Kidney (tissue), 14 donors: ENCODE data around the gene ANP32A. TPM values are rescaled to one million over a fixed set of nuclear protein-coding genes. Genes with fewer than 3 reads are reported as not detected.

Experiments used
- DNase-seq, 5 donors: peaks; one replicate each; pipeline ENCODE4 v3.0.0-alpha.2; 2013 to 2020
- FAIRE-seq: peaks from 2 replicates; lab custom pipeline; 2012; peaks lifted over from hg19 to GRCh38; lab: Jason Lieb, UNC
- H3K27ac ChIP-seq, 2 donors: one replicate each; pipeline ENCODE4 v1.7.0; 2013; ENCODE audit warnings: low read depth in 2 of 2, low read length in 2 of 2, inconsistent platforms in 1 of 2
- H3K27me3 ChIP-seq: one replicate; pipeline ENCODE4 v1.7.1; 2013; ENCODE audit warnings: low read length, inconsistent platforms; ENCODE audit not compliant: control insufficient read depth, insufficient read depth
- H3K36me3 ChIP-seq, 3 donors: one replicate each; pipeline versions ENCODE4 v1.7.0 to v1.7.1; 2013; ENCODE audit warnings: low read length in 3 of 3, control low read depth in 1 of 3, inconsistent platforms in 1 of 3; ENCODE audit not compliant: insufficient read depth in 3 of 3, control insufficient read depth in 2 of 3
- H3K4me1 ChIP-seq, 3 donors: one replicate each; pipeline versions ENCODE4 v1.7.0 to v1.7.1; 2013; ENCODE audit warnings: low read length in 3 of 3, inconsistent platforms in 1 of 3, low read depth in 1 of 3; ENCODE audit not compliant: control insufficient read depth in 2 of 3, insufficient read depth in 2 of 3
- H3K4me3 ChIP-seq, 3 donors: one replicate each; pipeline versions ENCODE4 v1.7.0 to v1.8.1; 2013; ENCODE audit warnings: low read length in 3 of 3, control low read depth in 1 of 3, inconsistent platforms in 1 of 3
- H3K9ac ChIP-seq, 3 donors: one replicate each; pipeline versions ENCODE4 v1.7.0 to v1.7.1; 2013; ENCODE audit warnings: low read length in 3 of 3, control low read depth in 1 of 3, inconsistent platforms in 1 of 3
- H3K9me3 ChIP-seq, 3 donors: one replicate each; pipeline versions ENCODE4 v1.7.0 to v1.7.1; 2013; ENCODE audit warnings: low read length in 3 of 3, control low read depth in 1 of 3, inconsistent platforms in 1 of 3; ENCODE audit not compliant: control insufficient read depth in 2 of 3, insufficient read depth in 1 of 3
- intact Hi-C: fragments of 100-400 bp; cut with DNase I; formaldehyde crosslinking; loops from one replicate; pipeline ENCODE4 v1.11.1; 2022
- polyA plus RNA-seq: library from polyadenylated mRNA; stranded (reverse); fragments of 350-450 nt; fragmentation: Illumina TruSeq; extraction: RNeasy Lipid Tissue Mini Kit (QIAGEN cat#74804); gene quantifications from one replicate; pipeline ENCODE4 v1.2.3, GENCODE V29; 2014; ENCODE audit warnings: low read depth, low replicate concordance; ENCODE audit not compliant: insufficient read depth
- total RNA-seq: library from RNA; stranded (reverse); fragmentation: NEBNext Ultra II Directional; extraction: Animal tissue kit (Norgen Biotek cat#: 25700); gene quantifications from one replicate; pipeline ENCODE4 v1.2.1, GENCODE V29; 2021
- TF ChIP-seq, protein P1 (sequence below): IDR thresholded peaks from 3 replicates; pipeline ENCODE4 v1.5.1; 2012; ENCODE audit warnings: mild to moderate bottlenecking, moderate library complexity, borderline replicate concordance; ENCODE audit not compliant: insufficient read depth; ENCODE audit errors: extremely low read depth
- donor health status: control.
- donor health status: control.
- donor health status: control.
- donor health status: control.
- donor health status: control.
- donor health status: DM: yes; HTN: yes; CAD: no.
- donor health status: Normal renal cell carcinoma (clear cell type).

Gene ANP32A
- total and polyA plus RNA-seq, 2 donors from 2014 or later, result 113 to 148 TPM

DNA sequence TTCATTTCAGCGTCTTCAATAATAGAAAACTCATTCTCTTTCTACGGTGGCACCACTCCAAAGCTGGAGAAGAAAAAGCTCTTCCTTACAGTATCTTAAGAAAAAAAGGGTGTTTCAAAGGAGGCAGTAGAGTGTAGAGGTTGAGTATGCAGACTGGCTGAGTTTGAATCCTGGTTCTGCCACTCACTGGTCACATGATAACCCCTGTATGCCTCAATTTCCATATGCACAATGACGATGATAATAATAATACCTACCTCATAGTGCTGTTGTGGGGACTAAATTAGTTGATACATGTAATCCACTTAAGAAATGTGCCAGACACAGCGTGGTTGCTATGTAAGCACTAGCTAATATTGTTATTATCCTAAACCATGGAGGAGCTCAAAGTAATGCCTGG lies 4.5 kb downstream of the ANP32A start:
- H3K27me3 ChIP-seq, result no peaks in the 10 kb centered on the region
- FAIRE-seq, result no peak
- peak overlapping the region; percentile 99 for H3K27ac ChIP-seq
- TF ChIP-seq, protein P1, sequence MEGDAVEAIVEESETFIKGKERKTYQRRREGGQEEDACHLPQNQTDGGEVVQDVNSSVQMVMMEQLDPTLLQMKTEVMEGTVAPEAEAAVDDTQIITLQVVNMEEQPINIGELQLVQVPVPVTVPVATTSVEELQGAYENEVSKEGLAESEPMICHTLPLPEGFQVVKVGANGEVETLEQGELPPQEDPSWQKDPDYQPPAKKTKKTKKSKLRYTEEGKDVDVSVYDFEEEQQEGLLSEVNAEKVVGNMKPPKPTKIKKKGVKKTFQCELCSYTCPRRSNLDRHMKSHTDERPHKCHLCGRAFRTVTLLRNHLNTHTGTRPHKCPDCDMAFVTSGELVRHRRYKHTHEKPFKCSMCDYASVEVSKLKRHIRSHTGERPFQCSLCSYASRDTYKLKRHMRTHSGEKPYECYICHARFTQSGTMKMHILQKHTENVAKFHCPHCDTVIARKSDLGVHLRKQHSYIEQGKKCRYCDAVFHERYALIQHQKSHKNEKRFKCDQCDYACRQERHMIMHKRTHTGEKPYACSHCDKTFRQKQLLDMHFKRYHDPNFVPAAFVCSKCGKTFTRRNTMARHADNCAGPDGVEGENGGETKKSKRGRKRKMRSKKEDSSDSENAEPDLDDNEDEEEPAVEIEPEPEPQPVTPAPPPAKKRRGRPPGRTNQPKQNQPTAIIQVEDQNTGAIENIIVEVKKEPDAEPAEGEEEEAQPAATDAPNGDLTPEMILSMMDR, result no peak
- no peaks in the 10 kb centered on the region for H3K9me3 ChIP-seq
- intact Hi-C loops, result no loop called here
- no peaks in the 10 kb centered on the region for H3K36me3 ChIP-seq
- peaks cover 2 to 18% (median 12%) of the 10 kb centered on the region in 3 donors for H3K4me1 ChIP-seq
- peak overlapping the region in 2 of 3 donors; percentile 88 to 94 for H3K4me3 ChIP-seq
- no peak for DNase-seq
- peak overlapping the region in 1 of 3 donors; percentile 90 for H3K9ac ChIP-seq

DNA sequence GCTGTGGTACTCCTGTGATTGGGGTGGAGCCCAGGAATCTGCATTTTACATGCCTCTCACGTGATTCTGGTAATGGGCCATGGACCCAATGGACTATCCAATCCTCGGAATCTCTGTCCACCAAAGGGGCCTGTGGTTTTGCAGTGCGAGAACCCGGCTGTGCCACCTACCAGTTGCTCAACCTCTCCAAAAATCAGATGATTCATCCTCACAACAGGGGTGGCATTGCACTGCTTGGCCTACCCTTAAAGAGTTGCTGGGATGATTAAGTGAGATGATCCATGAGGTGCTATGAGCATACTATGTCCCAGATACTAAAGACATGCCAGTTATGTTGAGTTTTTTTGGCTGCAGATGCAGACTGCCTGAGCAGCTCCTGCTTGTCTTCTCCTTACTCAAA lies 5.1 kb downstream of the ANP32A start:
- FAIRE-seq, result no peak
- peak overlapping the region in 1 of 2 donors; percentile 43 for H3K27ac ChIP-seq

DNA sequence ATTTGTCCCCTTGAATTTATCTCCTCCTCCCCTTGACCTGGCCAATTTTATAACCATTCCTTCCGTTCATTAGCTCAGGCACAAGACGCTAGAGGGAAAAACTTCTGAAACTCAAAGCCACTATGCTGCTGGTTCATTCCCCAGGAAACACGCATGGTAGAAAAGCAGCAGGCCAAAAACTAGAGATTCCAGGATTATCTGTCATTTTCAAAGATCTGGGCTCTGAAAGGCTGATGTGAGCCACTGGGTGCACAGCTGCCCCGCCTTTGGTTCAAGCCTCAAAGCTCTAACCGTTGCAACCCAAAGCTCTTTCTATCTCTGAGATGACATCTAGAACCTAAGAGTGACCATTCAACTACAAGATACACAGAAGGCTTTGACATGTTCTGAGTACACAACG lies 6.1 kb downstream of the ANP32A start:
- no peak overlapping the region for H3K4me3 ChIP-seq
- peaks cover 0 to 2% (median 0%) of the 10 kb centered on the region in 3 donors for H3K36me3 ChIP-seq
- FAIRE-seq (no peak), DNase-seq (no peak)
- H3K9ac ChIP-seq, result no peak overlapping the region
- H3K4me1 ChIP-seq, result peaks cover 2 to 18% (median 14%) of the 10 kb centered on the region in 3 donors
- TF ChIP-seq, protein P1, result no peak
- H3K27ac ChIP-seq, result no peak overlapping the region
- no peaks in the 10 kb centered on the region for H3K9me3 ChIP-seq
- intact Hi-C loops, result no loop called here
- no peaks in the 10 kb centered on the region for H3K27me3 ChIP-seq

More for the DNA sequence above, 5.1 kb downstream of the ANP32A start:
- Histone ChIP-seq H3K4me1 (peaks cover 2 to 18% (median 12%) of the 10 kb centered on the region in 3 donors), H3K9ac (no peak overlapping the region), H3K27me3 (no peaks in the 10 kb centered on the region), H3K36me3 (no peaks in the 10 kb centered on the region), H3K9me3 (no peaks in the 10 kb centered on the region), H3K4me3 (peak overlapping the region in 1 of 3 donors; percentile 88)
- no peak for DNase-seq
- TF ChIP-seq, protein P1, result no peak
- intact Hi-C loops, result no loop called here
